Activated CD4-positive, alpha-beta T cell treated with anti-CD3 and anti-CD28 coated beads for 36 hours (primary cell): ENCODE measurements around the gene TTLL11. TPM values are rescaled to one million over a fixed set of nuclear protein-coding genes. Genes with fewer than 3 reads are reported as not detected.
"Not testable (repeated sequence)": the region's sequence is repeated elsewhere in the genome, so short reads cannot be mapped to it uniquely, and the experiment has no call there.

Experiments
- ATAC-seq: fragments of 200-7000 bp; cut with Tn5 transposase; one replicate; pipeline ENCODE4 v1.10.0; 2021; ENCODE audit warnings: mild to moderate bottlenecking, moderate library complexity
- CTCF ChIA-PET: fragments of 350-600 bp; sonication (Branson Sonifier 250); formaldehyde crosslinking; loops from one replicate; lab custom pipeline; 2021; ENCODE audit warnings: antibody characterized with exemption; lab: Charles Lee
- POLR2A ChIA-PET: fragments of 350-600 bp; sonication (Branson Sonifier 250); formaldehyde crosslinking; loops from one replicate; lab custom pipeline; 2021; ENCODE audit warnings: antibody characterized with exemption, inconsistent platforms; lab: Charles Lee
- DNase-seq: peaks from one replicate; pipeline ENCODE4 v3.0.0-alpha.2; 2020
- H3K27ac Mint-ChIP-seq: one replicate; pipeline ENCODE4 v1.8.0; 2021; ENCODE audit warnings: mixed read lengths
- H3K27me3 Mint-ChIP-seq: one replicate; pipeline ENCODE4 v1.8.0; 2021; ENCODE audit warnings: mixed read lengths
- H3K36me3 Mint-ChIP-seq: one replicate; pipeline ENCODE4 v1.8.0; 2021; ENCODE audit warnings: low read depth, mixed read lengths
- H3K4me1 Mint-ChIP-seq: one replicate; pipeline ENCODE4 v1.8.0; 2021; ENCODE audit warnings: mixed read lengths
- H3K4me3 Mint-ChIP-seq: one replicate; pipeline ENCODE4 v1.8.0; 2021; ENCODE audit warnings: mild to moderate bottlenecking, moderate library complexity, mixed read lengths
- H3K9me3 Mint-ChIP-seq: one replicate; pipeline ENCODE4 v1.8.0; 2021; ENCODE audit warnings: low read depth, mixed read lengths
- intact Hi-C, 2 experiments: fragments of 100-400 bp; cut with DNase I in 1 of 2; cut with micrococcal nuclease in 1 of 2; formaldehyde crosslinking; loops; one replicate each; pipeline versions ENCODE4 v1.14.2 to v1.15.1; 2022 to 2024; cut with DNase I, micrococcal nuclease
- total RNA-seq, 2 experiments: library from RNA; stranded (reverse); gene quantifications; one replicate each; pipeline ENCODE4 v1.2.3, GENCODE V29; 2021

TTLL11 gene
- total RNA-seq, 2 experiments from 2014 or later: 1.3 to 1.8 TPM

DNA sequence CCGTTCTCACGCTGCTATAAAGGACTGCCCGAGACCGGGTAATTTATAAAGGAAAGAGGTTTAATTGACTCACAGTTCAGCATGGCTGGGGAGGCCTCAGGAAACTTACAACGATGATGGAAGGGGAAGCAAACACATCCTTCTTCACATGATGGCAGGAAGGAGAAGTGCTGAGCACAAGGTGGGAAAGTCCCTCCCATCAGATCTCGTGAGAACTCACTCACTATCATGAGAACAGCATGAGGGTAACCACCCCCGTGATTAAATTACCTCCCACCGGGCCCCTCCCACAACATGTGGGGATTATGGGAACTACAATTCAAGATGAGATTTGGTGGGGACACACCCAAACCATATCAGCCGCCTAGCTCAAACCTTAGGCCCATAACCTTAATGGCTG lies 24.1 kb upstream of the TTLL11 start:
- ATAC-seq, H3K9me3 Mint-ChIP-seq, intact Hi-C loops, H3K27ac Mint-ChIP-seq, H3K4me3 Mint-ChIP-seq, DNase-seq, H3K4me1 Mint-ChIP-seq, H3K27me3 Mint-ChIP-seq, H3K36me3 Mint-ChIP-seq, POLR2A ChIA-PET: not testable (repeated sequence)
- CTCF ChIA-PET: interaction anchor here (0.8 to 2.5 kb wide), 3 partner anchors 18 to 23 kb away, joined by 4 to 12 read pairs (median 5); no protein-coding TSS in a partner anchor

DNA sequence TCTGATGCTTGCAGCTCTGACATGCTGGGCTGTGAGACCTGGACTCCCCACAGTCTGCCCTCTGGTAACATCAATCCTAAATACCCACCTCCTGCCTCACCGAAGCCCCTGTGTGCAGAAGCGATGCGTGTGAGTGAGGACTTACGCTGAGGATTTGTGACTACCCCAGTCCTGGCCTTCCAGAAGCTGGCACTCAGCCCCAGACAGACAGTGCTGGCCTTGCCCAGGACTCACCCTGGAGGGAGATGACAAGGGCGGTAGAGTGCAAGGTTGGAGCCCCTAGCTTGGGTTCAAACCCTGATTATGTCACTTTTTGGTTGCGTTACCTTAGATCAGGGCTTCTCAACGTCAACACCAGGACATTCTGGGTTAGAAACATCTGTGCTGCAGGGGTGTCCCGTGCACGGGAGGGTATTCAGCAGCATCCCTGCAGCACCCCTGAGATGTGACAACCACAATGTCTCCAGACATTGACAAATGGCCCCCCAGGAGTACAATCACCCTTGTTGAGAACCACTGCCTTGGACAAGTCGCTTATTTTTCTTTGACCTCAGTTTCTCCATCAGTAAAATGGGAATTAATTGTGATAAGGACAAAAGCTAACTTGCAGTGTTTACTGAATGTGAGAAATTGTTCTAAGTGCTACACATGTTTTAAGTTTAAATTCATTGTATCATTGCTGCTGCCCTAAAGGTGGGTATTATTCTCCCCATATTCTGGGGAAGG lies 23.5 kb upstream of the TTLL11 start:
- ChIA-PET CTCF (interaction anchor here (0.6 to 2.5 kb wide), 5 partner anchors 8 to 147 kb away, joined by 3 to 12 read pairs (median 4); no protein-coding TSS in a partner anchor), POLR2A (no interaction called here)
- intact Hi-C loops: no loop called here
- Mint-ChIP-seq H3K27ac (no peak overlapping the region), H3K4me3 (no peak overlapping the region), H3K4me1 (no peaks in the 10 kb centered on the region), H3K36me3 (no peaks in the 10 kb centered on the region), H3K9me3 (peaks cover 2% of the 10 kb centered on the region), H3K27me3 (peaks cover 2% of the 10 kb centered on the region)
- ATAC-seq (no peak), DNase-seq (no peak)

GRCh38 chr9:122116040-122116439 lies 22.9 kb upstream of the TTLL11 start:
- POLR2A ChIA-PET: no interaction called here
- H3K4me3 Mint-ChIP-seq: no peak overlapping the region
- H3K36me3 Mint-ChIP-seq: no peaks in the 10 kb centered on the region
- DNase-seq (no peak), ATAC-seq (no peak)
- no peak overlapping the region for H3K27ac Mint-ChIP-seq
- peaks cover 2% of the 10 kb centered on the region for H3K9me3 Mint-ChIP-seq
- CTCF ChIA-PET: interaction anchor here (0.7 to 2.5 kb wide), 5 partner anchors 9 to 22 kb away, joined by 3 to 12 read pairs (median 3); no protein-coding TSS in a partner anchor
- peaks cover 2% of the 10 kb centered on the region for H3K27me3 Mint-ChIP-seq
- intact Hi-C loops: no loop called here
- H3K4me1 Mint-ChIP-seq: no peaks in the 10 kb centered on the region

- Mint-ChIP-seq H3K27ac (no peak overlapping the region), H3K27me3 (peaks cover 2% of the 10 kb centered on the region), H3K4me1 (no peaks in the 10 kb centered on the region), H3K4me3 (no peak overlapping the region), H3K36me3 (no peaks in the 10 kb centered on the region), H3K9me3 (peaks cover 2% of the 10 kb centered on the region)
- ChIA-PET CTCF (interaction anchor here (0.5 to 2.5 kb wide), 4 partner anchors 9 to 366 kb away, joined by 3 to 12 read pairs (median 4); no protein-coding TSS in a partner anchor), POLR2A (no interaction called here)
- DNase-seq (no peak), ATAC-seq (no peak)
- intact Hi-C loops: no loop called here
Measured at GRCh38 chr9:122115176-122116035, 22.3 kb upstream of the TTLL11 start.

- CTCF ChIA-PET: interaction anchor here (0.7 to 1.2 kb wide), 2 partner anchors 11 to 68 kb away, joined by 3 read pairs; no protein-coding TSS in a partner anchor
- DNase-seq (no peak), ATAC-seq (no peak)
- H3K9me3 Mint-ChIP-seq: peaks cover 2% of the 10 kb centered on the region
- H3K4me3 Mint-ChIP-seq: no peak overlapping the region
- H3K4me1 Mint-ChIP-seq: no peaks in the 10 kb centered on the region
- intact Hi-C loops: no loop called here
- POLR2A ChIA-PET: no interaction called here
- no peaks in the 10 kb centered on the region for H3K36me3 Mint-ChIP-seq
- no peak overlapping the region for H3K27ac Mint-ChIP-seq
- peaks cover 2% of the 10 kb centered on the region for H3K27me3 Mint-ChIP-seq
Measured at GRCh38 chr9:122113574-122113973, 20.5 kb upstream of the TTLL11 start.

GRCh38 chr9:122112238-122112637 lies 19.1 kb upstream of the TTLL11 start:
- intact Hi-C loops: no loop called here
- H3K4me3 Mint-ChIP-seq: no peak overlapping the region
- POLR2A ChIA-PET: no interaction called here
- DNase-seq: no peak
- no peaks in the 10 kb centered on the region for H3K36me3 Mint-ChIP-seq
- ATAC-seq: no peak
- CTCF ChIA-PET: no interaction called here
- H3K9me3 Mint-ChIP-seq: peaks cover 2% of the 10 kb centered on the region
- H3K27me3 Mint-ChIP-seq: peaks cover 2% of the 10 kb centered on the region
- H3K27ac Mint-ChIP-seq: no peak overlapping the region
- H3K4me1 Mint-ChIP-seq: no peaks in the 10 kb centered on the region

DNA sequence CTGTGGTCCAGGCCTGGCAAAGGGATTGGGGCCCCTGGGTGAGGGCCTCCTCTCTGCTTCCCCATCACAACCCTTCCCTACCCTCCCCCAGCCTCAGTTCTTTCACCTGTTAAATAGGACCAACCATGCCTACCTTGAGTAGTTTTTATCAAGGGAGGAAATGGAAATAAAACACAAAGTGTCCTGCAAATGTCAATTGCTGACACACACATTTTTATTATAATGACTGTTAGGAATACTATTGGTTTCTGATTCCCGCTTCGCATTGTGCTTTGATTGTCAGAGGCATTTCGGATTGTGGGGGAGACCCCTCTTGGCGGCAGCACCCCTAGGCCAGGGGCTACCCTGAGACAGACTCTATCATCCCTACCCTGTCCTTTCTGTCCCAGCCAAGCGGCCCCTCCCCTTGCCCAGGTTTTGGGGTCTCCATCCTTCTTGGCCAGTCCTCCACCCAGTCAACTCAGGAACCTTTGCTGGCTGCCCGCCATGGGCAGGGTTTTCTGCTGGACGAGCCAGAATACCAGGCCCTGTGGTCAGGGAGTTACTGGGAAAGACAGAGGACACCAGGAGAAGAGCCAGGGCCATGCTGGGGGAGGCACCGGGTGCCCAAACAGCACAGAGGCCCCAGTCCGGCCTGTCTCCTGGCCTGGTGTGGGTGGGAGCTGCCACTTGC lies 18.4 kb upstream of the TTLL11 start:
- H3K36me3 Mint-ChIP-seq: no peaks in the 10 kb centered on the region
- H3K27ac Mint-ChIP-seq: no peak overlapping the region
- intact Hi-C loops: no loop called here
- ATAC-seq: no peak
- no peaks in the 10 kb centered on the region for H3K9me3 Mint-ChIP-seq
- DNase-seq: no peak
- no peak overlapping the region for H3K4me3 Mint-ChIP-seq
- no peaks in the 10 kb centered on the region for H3K4me1 Mint-ChIP-seq
- peaks cover 2% of the 10 kb centered on the region for H3K27me3 Mint-ChIP-seq
- ChIA-PET POLR2A (no interaction called here), CTCF (interaction anchor here (4.4 kb wide), 1 partner anchor 13 kb away, joined by 26 read pairs; no protein-coding TSS in a partner anchor)

- intact Hi-C loops: no loop called here
- ChIA-PET POLR2A (no interaction called here), CTCF (interaction anchor here (0.7 to 4.4 kb wide), 3 partner anchors 11 to 15 kb away, joined by 3 to 26 read pairs (median 4); no protein-coding TSS in a partner anchor)
- H3K27me3 Mint-ChIP-seq: peaks cover 2% of the 10 kb centered on the region
- no peaks in the 10 kb centered on the region for H3K9me3 Mint-ChIP-seq
- ATAC-seq: no peak
- no peaks in the 10 kb centered on the region for H3K4me1 Mint-ChIP-seq
- no peaks in the 10 kb centered on the region for H3K36me3 Mint-ChIP-seq
- H3K4me3 Mint-ChIP-seq: no peak overlapping the region
- H3K27ac Mint-ChIP-seq: no peak overlapping the region
- no peak for DNase-seq
Measured at GRCh38 chr9:122110100-122110833, 17.2 kb upstream of the TTLL11 start.

GRCh38 chr9:122109035-122109813 lies 16.1 kb upstream of the TTLL11 start:
- Mint-ChIP-seq H3K4me3 (no peak overlapping the region), H3K27ac (no peak overlapping the region), H3K9me3 (peaks cover 2% of the 10 kb centered on the region), H3K27me3 (no peaks in the 10 kb centered on the region), H3K4me1 (no peaks in the 10 kb centered on the region), H3K36me3 (no peaks in the 10 kb centered on the region)
- DNase-seq: no peak
- POLR2A ChIA-PET: no interaction called here
- intact Hi-C loops: no loop called here
- ATAC-seq: no peak
- CTCF ChIA-PET: interaction anchor here (1.1 to 4.4 kb wide), 3 partner anchors 10 to 14 kb away, joined by 4 to 26 read pairs (median 11); no protein-coding TSS in a partner anchor

GRCh38 chr9:122107291-122107805 lies 14.2 kb upstream of the TTLL11 start:
- H3K27me3 Mint-ChIP-seq: no peaks in the 10 kb centered on the region
- H3K9me3 Mint-ChIP-seq: peaks cover 7% of the 10 kb centered on the region
- intact Hi-C loops: no loop called here
- no peaks in the 10 kb centered on the region for H3K4me1 Mint-ChIP-seq
- DNase-seq (no peak), ATAC-seq (no peak)
- peaks cover 4% of the 10 kb centered on the region for H3K36me3 Mint-ChIP-seq
- H3K27ac Mint-ChIP-seq: no peak overlapping the region
- POLR2A ChIA-PET: no interaction called here
- H3K4me3 Mint-ChIP-seq: no peak overlapping the region
- CTCF ChIA-PET: interaction anchor here (0.7 to 4.4 kb wide), 4 partner anchors 8 to 18 kb away, joined by 3 to 26 read pairs (median 8); no protein-coding TSS in a partner anchor
